HG03432 (cell line): Measurements from ENCODE around the gene ESPN.
"Not testable (repeated sequence)": the region's sequence is repeated elsewhere in the genome, so short reads cannot be mapped to it uniquely, and the experiment has no call there.

ENCODE experiments used
- ATAC-seq: cut with Tn5 transposase; IDR thresholded peaks from one replicate; pipeline ENCODE4 v1.9.1; 2021; ENCODE audit warnings: mild to moderate bottlenecking, moderate library complexity; ENCODE audit not compliant: unreplicated experiment

ESPN gene

DNA sequence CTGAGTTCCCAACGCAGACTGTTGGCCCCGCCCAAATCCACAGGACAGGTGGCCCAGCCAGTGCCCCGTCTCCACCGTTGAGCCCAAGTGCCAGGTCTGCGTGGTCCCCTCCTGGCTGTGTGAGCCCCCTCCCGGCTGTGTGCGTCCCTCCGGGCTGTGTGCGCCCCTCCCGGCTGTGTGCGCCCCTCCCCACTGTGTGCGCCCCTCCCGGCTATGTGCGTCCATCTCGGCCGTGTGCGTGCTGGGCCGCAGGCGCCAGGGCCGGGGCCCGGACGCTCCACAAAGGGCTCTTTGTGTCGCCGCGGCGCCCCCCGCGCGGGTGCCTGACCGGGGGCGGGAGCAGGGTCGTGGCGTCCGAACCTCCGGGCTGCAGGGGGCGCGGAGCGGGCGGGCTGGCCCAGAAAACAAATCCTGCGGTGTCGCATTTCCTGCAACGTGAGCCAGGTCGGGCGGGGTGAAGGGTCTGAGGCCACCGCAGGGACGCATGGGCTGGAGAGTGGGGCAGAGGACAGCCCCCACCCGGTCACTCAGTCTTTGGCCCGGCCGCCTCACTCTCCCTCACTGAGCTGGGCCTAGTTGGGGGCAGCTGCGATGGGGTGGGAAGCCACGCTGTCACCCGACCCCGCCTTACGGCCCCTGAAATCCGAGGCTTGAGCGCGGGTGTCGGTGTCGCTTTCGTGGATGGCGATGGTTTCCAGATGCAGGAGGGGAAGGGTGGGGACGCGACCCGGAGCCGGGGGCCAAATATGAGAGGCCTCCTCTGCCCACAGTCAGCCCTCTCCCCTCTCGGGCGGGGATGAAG is 22.6 kb downstream of the ESPN start:
- no peak for ATAC-seq

DNA sequence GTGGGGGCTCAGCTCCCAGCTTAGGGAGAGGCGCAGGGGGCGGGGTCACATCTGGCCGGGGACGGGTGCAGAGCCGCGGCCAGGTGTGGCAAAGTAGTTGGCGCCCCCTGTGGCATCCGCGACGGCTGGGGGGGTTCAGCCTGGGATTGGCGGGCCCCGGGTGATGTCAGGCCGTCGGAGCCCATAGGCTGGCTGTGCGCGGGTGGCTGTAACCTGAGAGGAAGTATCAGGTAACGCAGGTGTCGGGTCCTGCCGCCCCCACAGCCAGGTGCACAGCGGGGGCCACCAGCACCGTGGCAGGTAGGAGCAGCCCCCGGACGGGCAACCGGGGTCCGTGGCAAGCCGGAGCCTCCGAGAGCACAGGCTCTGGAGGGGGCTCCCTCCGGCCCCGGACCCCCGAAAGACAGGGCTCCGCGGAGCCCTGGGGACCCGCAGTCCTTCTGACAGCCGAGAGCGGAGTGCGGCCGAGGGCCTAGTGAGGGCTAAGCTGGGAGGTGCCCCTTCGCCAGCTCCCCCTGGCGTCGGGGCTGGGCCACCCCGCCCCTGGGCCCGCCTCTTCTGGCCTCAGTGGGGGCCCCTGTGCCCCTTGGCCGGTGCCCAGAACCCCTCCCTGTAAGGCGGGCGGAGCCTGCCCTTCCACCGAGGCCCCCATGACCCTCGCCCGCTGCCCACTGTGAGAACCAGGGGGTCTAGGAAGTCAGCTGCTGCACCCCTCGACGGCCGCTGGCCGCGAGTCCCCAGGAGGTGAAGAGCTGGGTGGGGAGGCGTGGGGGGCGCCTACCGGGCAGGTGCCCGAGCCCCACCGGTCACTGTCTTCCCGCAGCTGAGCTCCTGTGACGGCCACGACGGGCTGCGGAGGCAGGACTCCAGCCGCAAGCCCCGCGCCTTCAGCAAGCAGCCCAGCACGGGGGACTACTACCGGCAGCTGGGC is 23.5 kb downstream of the ESPN start:
- no peak for ATAC-seq

DNA sequence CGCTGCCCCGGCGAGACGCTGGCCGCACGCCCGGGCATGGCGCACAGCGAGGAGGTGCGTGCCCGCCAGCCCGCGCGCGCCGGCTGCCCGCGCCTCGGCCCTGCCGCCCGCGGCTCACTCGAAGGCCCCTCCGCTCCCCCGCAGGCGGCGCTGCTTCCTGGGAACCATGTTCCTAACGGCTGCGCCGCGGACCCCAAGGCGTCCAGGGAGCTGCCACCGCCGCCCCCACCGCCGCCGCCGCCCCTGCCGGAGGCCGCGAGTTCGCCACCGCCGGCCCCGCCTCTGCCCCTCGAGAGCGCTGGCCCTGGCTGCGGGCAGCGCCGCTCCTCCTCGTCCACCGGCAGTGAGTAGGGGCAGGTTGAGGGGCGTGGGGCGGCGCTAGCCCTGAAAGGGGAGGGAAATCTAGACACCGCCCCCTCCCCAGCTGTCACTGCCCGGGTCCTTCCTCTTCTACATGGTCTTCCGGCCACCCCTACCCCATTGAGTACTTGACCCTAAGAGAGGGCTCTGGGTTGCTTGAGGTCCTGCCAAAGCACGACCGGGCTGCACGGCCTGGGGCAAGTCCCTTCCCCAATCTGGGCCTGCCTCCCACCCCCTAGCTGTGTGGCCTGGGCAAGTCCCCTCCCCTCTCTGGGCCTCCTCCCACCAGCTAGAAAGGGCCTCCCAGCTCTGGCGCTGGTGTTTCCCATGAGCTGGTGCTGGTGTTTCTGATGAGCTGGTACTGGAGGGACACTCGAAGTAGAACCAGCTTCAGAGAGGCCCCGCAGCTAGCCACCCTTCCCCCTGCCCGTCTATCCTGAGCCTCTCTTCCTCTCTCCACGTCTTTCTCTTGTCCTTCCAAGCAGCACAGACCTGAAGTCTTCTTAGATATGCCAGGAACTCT is 24.4 kb downstream of the ESPN start:
- ATAC-seq = no peak

DNA sequence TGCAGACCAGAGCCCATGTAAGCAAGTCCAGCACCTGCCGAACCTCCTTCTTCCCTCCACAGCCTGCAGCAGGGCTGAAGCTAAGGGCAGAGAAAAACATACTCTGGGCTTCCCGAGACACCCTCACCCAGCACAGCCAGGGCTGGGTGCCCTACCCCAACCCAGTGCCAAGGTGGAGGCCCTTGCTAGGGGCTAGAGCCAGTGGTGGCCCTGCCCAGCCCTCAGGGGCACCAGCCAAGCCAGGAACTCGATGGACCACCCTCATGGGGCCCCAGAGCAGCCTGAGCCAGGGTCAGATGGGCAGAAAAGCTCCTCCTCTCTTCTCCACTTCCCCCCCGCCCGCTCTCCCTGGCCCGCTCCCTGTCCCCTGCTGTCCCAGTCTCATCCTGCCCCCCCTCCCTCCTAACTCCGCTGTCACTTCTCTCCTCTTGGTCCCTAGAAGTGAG is 25.5 kb downstream of the ESPN start:
- ATAC-seq = no peak

DNA sequence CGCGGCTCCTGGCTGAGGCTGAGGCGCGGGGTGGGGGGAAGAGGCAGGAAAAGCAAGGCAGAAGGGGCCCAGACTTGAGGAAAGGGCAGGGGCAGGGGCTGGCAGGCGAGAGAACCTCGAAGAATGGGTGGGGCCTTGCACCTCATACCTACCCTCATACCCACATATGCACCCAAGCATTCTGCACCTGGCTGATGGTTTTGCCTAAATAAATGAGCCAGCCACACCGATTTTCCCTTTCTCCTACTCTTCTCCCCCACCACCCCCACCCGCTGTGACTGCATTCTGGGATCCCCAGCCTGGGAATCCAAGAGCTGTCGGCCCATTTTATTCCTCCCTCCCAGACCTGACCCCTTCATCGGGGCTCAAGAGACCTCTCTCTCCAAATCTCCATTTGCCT is 25.9 kb downstream of the ESPN start:
- ATAC-seq = not testable (repeated sequence)

DNA sequence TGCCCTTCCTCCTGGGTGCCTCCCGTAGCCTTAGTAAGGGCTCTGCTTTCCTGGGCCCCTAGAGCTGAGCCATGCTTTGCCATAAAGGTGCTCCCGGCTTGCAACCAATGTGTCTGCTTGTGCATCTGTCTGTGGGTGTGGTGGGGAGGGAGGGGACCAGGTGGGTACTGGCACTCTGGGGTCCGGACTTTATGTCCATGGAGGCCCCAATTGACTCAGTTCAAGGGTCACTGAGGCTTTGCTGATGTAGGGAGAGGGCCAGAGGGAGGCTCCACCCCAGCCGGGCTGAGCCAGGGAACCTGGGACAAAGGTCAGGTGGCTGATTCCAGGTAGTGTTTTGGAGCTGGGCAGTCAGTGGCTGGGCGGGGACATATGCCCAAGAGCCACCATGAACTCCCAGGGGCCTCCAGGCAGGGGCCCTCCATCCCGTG is 26.4 kb downstream of the ESPN start:
- no peak for ATAC-seq

DNA sequence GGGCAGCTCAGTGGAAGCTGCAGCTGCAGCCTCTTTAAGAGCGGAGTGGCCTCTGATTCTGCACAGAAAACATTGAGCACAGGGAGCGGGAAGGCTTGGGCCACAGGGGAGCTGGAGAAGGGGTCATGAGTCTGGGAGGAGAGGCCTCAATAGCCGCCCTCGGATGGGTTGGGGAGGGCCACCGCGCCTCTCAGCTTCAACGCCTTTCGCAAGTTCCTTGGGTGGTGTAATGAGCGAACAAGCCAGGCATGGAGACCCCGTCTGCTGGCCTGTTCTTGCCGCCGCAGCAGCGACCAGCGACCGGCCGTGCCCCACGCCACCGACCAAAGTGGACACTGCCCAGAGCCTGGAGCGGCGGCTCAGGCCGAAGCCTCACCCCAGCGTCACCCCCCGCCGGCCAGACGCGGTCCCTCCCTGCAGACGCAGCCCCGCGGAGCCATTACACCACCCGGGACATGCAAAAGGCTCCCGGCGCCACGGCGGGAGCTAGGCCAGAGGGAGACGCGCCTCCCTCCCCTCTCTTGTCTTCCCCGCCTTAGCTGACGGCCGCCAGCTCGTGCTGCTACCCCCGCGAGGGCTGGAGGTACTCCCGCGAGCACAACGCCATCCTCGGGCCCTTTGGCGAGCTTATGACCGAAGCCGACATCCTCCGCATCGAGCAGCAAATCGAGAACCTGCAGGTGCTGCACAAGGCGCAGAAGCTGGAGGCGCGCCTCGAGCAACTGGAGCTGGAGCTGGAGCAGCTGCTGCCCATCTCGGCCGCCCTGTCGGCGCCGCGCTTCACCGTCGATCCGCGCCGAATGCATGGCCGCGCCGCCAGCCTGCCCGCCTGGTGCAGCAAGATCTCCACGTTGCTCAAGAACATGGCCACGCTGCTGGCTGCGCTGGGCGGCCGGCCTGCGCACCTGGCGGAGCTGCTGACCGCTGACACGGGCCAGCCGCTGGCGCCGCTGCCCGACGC is 29.6 kb downstream of the ESPN start:
- not testable (repeated sequence) for ATAC-seq

DNA sequence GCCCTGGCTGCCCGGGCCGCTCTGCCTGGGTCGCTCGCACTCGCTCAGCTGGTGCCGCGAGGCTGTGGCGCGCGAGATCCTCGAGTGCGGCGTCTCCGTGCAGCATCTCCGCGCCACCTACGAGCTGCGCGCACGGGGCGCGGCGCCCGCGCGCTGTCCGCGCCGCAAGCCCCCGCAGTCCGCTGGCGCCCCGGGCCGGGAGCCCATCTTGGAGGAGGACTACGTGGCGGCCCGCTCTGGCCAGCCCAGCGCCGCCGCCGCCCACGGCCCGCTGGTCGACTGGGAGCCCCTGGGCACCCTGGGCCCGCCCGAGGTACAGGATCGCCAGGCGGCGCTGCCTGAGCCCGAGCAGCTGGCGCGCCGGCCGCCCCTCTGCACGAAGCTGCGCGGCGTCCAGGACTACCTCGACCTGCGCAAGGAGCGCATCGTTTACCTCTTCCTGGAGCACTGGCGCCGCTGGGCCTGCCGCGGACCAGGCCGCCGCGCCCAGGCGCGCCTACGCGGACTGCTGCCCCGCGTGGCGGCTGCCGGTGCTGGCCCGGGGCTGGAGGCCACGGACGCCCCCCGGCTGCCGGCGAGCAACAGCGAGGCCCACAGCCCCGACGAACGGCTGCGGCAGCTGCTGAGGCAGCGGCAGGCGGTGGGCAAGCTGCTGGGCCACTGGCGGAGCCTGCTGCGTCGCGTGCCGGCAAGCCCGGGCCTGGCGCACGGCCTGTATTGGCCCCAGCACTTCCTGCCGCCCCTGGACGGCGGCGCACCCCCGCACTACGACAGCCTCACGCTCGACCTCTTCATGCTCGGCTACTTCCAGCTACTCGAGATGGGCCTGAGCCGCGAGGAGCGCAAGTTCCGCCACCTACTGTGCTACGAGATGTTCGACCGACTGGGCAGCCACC is 30.5 kb downstream of the ESPN start:
- ATAC-seq = no peak

DNA sequence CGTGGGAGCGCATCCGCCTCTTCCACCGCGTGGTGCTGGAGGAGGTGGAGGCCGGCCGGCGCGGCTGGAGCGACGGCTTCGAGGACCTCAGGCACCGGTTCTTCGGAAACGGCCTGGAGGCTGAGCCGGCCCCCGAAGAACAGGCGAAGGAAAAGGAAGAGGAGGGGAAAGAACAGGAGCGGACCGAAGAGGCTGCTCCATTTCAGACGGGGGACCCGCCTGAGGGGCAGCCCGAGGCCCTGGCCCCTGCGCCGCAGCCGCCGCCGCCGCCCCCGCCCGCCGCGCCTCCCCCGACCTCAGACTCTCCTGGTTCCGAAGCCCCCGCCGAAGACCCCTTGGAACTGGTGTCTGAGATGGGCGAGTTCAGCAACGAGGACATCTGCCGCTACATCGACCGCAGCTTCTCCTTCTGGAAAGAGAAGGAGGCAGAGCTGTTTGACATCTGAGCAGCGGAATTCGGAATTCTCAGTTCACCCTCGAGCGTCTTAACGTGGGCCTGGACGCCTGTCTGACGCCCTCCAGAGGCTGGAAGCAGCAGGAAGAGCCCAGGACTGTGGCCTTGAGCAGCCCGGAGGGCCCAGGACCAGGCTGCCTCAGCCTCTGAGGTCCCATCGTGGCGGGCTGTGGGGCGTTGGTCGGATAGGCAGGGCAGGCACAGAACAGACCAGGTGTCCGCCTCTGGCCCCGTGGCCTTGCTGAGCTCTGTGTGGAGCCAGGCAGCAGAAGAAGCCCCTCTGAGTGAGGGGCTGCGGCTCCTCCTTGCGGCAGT is 31.4 kb downstream of the ESPN start:
- not testable (repeated sequence) for ATAC-seq

DNA sequence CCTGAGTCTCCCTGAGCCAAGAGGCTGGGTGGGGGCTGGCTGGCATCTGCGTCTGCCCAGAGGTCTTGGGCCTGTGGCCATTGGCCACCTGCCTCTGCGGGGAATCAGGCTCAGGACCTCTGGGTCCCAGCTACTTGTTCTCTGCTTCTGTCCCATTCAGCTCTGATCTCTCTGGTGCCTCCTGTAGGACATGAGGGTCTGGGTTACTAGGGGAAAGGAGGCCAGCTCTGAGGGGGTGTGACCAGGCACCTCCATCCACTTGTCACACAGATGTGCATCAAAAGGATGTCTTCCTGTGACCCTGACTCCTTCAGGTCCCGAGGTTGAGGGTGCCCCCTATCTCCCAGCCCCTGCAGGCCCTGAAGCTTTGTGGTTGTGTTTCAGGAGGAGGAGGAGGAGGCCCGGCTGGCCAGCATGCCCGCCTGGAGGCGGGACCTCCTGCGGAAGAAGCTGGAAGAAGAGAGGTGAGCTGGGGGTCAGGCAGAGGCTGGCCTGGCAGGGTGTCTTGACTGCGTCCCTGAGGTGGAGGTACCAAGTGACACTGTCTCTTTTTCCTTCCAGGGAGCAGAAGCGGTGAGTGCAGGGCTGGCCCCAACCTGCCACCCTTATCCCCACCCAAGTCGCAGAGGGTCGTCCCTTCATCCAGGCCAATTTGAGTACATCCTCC is 32.4 kb downstream of the ESPN start:
- no peak for ATAC-seq

DNA sequence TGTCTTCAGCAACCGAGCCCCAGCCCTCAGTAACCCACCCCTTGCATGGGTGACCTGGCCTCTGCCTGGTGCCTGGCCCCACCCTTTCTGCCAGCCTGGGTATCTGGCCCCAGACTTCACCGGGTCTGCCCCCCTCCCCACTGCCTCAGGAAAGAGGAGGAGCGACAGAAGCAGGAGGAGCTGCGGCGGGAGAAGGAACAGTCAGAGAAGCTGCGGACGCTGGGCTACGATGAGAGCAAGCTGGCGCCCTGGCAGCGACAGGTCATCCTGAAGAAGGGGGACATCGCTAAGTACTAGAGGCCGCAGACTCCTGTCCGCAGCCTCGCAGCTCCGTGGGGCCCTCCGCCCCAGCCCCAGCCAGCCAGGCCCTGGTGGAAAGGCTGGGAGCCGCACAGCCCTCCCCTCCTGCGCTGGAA is 35.3 kb downstream of the ESPN start:
- ATAC-seq = no peak

DNA sequence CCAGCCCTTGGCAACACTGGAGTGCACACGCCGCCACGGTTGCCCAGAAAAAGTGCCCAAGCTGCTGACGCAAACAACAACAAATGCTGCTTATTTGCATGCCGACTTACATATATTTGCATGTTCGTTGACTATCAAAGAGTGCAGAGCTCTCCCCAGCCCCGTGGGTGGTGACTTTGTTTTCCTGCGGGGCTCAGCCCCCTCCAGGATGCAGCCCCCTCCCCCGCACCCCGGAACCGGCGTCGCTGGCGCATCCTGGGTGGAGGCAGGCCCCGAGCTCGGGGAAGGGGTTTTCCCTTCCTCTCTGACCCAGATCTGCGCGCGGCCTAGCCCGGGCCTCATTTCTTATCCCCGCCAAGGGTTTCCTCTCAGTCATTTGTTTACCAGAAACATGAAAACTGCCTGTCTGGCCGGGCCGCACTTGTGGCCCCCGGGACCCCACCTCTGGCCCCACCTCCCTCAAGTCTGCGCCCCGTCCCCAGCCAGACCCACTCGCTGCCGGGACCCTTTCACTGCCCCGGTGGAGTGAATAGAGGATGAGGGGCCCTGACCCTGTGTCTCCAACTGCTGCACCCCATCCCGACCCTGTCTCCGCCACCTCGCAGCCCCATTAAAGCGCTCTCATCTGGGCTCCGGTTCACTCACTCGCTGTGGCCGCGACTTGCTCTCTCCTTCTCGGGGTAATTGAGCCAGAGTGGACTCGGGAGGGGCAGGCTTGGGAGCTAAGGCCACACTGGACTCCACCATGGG is 35.9 kb downstream of the ESPN start:
- no peak for ATAC-seq

DNA sequence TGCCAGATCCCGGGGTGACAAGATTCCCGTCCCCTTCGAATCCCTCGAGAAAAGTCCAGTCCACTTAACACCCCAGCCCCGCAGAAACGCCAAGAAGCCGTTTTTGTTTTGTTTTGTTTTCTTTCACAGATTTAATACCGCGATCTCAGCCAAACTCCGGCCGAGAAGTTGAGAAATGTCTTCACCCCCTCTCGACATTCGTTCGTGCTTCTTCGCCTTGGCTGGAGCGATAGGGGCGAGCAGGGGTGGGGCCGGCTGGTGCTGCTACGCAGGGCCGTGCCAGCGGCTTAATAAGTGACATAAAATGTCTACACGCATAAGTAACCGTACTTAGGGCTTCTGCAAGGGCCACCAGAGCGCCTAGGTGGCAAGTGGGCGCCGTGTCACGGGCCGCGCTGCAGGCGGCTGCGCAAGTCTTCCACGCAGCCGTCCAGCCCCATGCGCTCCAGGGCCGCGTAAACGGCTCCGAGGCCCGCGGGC is 36.5 kb downstream of the ESPN start:
- no peak for ATAC-seq

DNA sequence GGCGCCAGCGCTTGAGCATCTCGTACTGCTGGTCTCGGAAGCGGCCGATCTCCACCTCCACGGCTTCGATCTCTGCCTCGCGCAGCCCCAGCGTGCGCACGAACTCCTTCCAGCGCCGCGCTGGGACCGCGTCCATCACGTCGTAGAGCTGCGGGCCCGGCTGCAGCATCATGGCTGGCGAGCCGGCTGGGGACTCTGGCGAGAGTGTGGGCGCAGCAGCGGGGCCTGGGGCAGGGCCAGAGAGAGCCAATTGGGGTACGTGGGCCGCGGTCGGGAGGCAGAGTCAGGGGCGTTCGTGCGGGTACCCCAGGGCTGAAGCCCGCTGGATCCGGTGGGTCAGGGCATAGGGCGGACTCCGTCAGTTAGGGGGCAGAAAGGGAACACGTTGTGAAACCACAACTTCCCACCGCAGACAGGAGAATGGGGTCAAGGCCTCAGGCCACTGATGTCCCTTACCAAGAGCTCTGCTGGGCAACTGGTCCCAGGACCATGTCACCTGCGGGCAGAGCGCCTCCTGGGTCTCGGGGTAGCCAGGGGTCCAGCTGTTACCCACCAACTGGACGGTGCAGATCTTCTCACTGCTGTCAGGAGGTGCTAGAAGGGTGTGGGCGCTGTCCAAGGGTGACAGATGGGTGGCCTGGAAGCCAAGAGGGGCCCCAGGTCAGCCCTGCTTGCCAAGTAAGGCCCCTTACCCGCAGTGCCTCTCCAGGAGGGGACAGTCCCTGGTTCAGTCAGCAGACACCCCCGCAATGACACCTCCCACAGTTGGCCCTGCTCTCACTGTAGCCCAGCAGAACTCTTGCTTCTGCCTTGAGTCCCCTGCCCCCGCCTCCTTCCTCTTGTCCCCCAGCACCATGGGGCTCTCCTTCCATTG is 37.2 kb downstream of the ESPN start:
- ATAC-seq = no peak

DNA sequence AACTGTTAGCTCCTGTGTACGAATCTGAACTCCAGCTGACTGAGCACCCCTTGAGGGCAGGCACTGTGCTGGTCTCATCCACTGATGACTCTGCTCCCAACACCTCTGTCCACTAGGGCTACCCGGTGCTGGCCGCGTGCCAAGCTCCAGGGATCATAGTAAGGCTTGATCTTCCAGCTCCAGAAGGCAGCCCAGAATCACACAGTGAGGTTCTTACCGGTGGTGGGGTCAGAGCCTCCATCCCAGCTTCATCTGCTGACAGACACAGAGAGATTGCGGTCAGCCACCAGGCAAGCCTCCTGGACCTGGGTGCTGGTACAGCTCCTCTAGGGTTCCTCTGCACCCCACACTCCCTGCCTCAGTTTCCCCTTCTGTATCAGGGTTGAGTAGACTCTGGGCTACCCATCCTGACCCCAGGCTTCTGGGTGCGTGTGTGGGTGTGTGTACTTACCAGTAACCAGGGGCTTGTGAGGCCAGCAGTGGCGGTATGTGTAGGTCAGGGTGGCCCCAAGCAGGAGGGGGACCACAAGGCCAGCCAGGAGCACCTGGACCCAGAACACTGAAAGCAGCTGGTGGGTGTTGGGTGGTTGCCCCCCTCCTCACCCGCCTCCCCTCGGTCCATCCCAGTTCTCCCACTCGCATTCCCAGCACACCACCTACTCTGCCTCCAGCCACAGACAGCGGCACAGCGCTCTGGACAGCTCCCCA is 38.0 kb downstream of the ESPN start:
- no peak for ATAC-seq
